ENCODE data around the gene NRIP1.
A peak's percentile ranks its signal among the peaks of the same experiment; 100 is the strongest.

The NRIP1 gene

GRCh38 chr21:15015622-15016471 lies 49.0 kb downstream of the NRIP1 start:
- intact Hi-C loops (cut with DNase I) = no loop called here
- DNase-seq = no peak

- intact Hi-C loops (cut with DNase I) = no loop called here
- no peak for DNase-seq
Observed at GRCh38 chr21:15014221-15014620, 50.6 kb downstream of the NRIP1 start.

DNA sequence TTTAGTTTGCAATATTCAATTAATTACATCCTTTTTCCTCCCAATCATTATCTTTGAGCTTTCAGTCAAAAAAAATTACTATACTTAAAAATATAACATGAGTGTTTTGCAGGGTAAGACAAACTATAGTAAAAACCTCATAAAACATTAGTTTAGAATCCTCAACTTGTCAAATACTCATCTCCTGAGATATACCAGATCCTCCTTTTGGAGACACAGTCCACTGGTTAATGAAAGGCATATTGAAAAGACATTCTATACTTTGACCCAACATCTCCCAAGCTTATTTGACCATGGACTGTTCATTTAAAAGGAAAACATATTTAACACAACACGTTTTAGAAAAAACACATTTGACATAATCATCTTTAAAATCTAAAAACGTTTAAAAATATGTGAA lies 52.8 kb downstream of the NRIP1 start:
- intact Hi-C loops (cut with DNase I) = no loop called here
- no peak for DNase-seq

DNA sequence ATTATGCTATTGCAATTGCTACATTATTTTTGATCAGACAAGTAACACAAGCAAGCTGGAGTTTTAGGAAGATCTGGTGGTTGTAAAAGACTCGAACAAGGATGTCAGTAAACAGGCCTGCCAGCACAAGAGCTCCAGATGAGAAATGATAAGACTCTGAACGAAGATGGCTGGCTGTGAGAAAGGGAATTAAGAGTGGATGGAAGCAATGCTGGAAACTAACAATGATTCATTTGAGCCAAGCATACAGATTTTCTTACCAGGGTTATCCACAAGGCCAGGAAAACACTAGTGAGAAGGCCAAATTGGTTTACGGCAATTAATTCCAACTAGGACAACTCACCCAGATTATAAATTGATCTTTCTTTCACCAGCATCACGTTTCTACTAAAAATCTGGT lies 54.2 kb downstream of the NRIP1 start:
- no peak for DNase-seq
- intact Hi-C loops (cut with DNase I) = no loop called here

GRCh38 chr21:15009837-15010363 lies 54.9 kb downstream of the NRIP1 start:
- intact Hi-C loops (cut with DNase I) = no loop called here
- no peak for DNase-seq

DNA sequence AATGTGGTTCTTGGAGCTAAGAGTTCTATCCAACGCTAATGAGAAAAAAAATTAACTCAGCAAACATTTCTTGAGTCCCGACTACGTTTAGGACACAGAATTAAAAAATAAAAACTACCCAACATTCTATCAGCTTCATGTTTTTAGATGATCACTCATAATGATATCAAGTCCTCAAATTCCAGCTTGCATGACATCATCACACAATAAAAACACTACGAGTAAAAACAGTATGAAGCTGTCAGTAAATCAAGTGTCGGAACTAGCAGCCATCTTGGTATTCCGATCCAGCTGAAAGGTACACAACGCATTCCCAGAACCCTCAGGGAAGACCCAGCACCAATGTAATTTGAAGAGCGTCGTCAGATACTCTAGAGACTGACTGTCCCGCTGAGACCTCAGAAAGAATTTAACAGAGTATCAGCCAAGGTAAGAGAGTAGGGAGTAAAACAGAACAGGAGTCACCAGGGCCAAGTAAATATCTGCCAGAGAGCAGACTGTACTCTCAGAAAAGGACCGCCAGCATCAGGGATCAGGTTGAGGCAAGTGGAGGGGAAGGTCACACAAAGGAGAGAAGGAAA lies 57.0 kb downstream of the NRIP1 start:
- no peak for DNase-seq
- intact Hi-C loops (cut with DNase I) = no loop called here

DNA sequence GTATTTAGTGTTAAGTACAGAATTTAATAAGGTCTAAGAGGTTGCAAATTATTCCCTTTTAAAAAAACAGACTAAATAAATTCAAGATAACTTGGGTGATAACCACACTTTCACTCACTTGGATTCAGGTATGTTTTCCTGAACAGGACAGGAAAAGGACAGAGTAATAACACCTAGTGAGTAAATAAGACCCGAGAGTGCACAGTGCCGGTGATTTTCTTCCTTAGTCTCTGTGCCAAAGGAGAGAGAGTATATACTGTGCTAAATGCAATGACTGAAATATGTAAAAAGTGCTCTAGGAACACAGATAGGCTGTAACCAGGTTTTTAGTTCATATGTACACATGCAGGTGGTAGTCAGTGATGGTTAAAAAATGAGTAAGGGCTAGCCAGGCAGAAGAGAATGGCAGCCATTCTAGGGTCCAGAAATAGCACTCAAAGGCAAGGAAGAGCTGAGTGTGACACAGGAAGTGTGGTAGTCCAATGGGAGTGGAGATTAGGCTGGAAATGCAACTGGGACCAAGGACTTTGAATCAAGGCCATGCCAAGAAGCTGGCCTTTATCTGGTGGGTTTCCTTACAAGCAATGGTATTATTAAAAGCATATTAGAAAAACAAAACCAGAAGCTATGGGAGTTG lies 58.1 kb downstream of the NRIP1 start:
- DNase-seq = no peak
- intact Hi-C loops (cut with DNase I) = no loop called here

- intact Hi-C loops (cut with DNase I) = no loop called here
- DNase-seq = peak in 2 of 10 donors; percentile 11 to 57
Observed at GRCh38 chr21:15005391-15005790, 59.4 kb downstream of the NRIP1 start.

GRCh38 chr21:15004721-15005370 lies 60.0 kb downstream of the NRIP1 start:
- intact Hi-C loops (cut with DNase I) = no loop called here
- DNase-seq = no peak

- DNase-seq = no peak
- intact Hi-C loops (cut with DNase I) = no loop called here
Observed at GRCh38 chr21:15003463-15004135, 61.2 kb downstream of the NRIP1 start.

GRCh38 chr21:15001857-15002606 lies 62.8 kb downstream of the NRIP1 start:
- DNase-seq = no peak
- intact Hi-C loops (cut with DNase I) = no loop called here

GRCh38 chr21:15001113-15001512 lies 63.7 kb downstream of the NRIP1 start:
- no peak for DNase-seq
- intact Hi-C loops (cut with DNase I) = no loop called here

- intact Hi-C loops (cut with DNase I) = no loop called here
- DNase-seq = no peak
Observed at GRCh38 chr21:15000081-15000480, 64.7 kb downstream of the NRIP1 start.

GRCh38 chr21:14998784-14999183 lies 66.0 kb downstream of the NRIP1 start:
- DNase-seq = no peak
- intact Hi-C loops (cut with DNase I) = no loop called here

DNA sequence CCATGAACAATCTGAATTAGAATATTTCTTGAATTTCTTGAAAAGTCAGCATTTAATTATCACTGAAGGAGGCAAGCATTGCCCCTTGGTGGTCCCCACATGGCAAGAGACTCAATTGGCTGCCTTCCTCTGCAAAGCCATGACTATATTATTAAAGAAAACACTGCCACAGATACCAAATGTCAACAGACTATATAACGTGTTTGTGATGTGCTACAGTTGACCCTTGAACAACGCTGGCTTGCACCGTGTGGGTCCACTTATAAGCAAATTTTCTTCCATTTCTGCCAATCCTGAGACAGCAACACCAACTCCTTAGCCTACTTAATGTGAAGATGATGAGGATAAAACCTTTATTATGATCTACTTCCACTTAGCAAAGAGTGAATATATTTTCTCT lies 66.5 kb downstream of the NRIP1 start:
- no peak for DNase-seq
- intact Hi-C loops (cut with DNase I) = no loop called here

GRCh38 chr21:14995695-14996490 lies 68.9 kb downstream of the NRIP1 start:
- DNase-seq = no peak
- intact Hi-C loops (cut with DNase I) = no loop called here

GRCh38 chr21:14995226-14995625 lies 69.6 kb downstream of the NRIP1 start:
- DNase-seq = no peak
- intact Hi-C loops (cut with DNase I) = no loop called here

DNA sequence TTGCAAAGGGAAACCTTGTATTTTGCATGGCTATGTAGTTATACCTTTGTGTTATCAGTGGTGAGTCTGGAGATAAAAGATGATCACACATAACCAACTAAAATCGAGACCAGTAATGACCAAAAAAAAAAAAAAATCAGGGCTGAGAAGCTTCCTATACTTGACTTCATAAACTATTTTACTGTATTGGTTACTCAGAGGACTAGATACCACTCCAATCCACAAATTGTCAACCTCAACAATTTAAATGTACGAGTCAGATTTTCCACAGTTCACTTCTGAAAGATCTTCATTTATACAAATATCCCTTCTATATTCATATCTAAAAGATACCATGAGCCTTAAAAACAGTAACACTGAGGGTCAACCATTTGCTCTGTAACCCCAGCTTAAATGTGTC lies 71.7 kb downstream of the NRIP1 start:
- no peak for DNase-seq
- intact Hi-C loops (cut with DNase I) = no loop called here

DNA sequence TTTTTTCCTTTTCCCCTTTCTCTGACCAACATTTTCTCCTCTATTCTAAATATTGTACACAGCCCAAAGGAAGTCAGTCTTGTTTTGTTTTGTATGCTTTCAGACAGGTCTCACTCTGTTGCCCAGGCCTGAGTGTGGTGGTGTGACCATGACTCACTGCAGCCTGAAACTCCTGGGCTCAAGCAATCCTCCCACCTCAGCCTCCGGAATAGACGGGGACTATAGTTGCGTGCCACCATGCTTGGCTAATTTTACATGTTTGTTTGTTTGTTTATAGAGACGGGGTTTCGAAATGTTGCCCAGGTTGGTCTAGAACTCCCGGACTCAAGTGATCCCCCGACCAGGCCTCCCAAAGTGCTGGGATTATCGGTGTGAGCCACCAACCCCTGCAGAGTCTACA lies 72.8 kb downstream of the NRIP1 start:
- DNase-seq = no peak
- intact Hi-C loops (cut with DNase I) = no loop called here

Data from posterior cingulate gyrus (tissue), 11 donors.